ENCODE results near the gene GABRB3. TPM values are rescaled to one million over a fixed set of nuclear protein-coding genes. Genes with fewer than 3 reads are reported as not detected.

Gene GABRB3
- polyA plus RNA-seq, 1 donor (not counting 4 experiments of a cell fraction or from before 2014, with no cell fraction given) = 0.81 TPM

DNA sequence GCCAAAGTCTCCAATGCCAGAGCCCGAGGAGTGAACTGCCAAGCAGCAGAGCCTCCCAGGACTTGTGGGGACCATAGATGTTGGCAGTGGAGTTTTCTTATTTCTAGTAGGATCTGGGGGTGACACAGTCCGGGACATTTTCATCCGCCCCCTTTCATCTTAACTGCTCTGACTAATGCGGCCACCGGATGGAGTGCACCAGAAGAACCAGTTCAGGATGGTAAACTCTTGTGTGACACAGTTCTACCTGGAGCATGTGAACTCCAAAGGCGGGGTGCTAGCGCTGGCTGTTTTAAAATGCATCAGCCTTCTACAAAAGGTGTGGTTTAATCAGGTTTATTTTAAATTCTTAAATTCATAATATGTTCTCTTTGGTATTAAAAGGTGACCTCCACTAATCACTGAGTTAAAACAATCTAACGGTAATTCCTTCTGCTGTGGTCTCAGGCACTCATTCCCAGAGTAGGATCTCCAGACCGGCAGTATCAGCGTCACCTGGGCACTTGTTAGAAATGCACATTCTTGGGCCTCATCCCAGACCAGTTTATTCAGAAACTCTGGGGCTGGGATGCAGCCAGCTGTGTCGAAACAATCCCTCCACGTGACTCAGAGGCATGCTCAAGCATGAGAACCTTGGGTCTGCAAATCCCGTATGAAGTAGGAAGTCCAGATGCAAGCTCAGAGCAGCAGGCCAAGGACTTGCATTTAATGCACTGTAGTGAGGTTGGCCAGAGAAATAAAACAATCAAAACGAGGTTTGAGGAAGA is 105.5 kb downstream of the GABRB3 start:
- Histone ChIP-seq H3K4me2 (ENCODE audit: control insufficient read depth, extremely low read depth, insufficient read depth, low read depth, low read length) (peak overlapping the region; percentile 13), H3K9me1 (ENCODE audit: control insufficient read depth, extremely low read depth, insufficient read depth, low read length) (no peaks in the 10 kb centered on the region), H2AFZ (ENCODE audit: control insufficient read depth, low read length) (no peak overlapping the region), H4K20me1 (ENCODE audit: control insufficient read depth, extremely low read depth, insufficient read depth, low read length) (no peaks in the 10 kb centered on the region), H3K27me3 (ENCODE audit: control insufficient read depth, extremely low read depth, insufficient read depth, low read length) (no peaks in the 10 kb centered on the region), H3K9me3 (ENCODE audit: control insufficient read depth, low read depth, low read length) (no peaks in the 10 kb centered on the region), H3K9ac (ENCODE audit: control insufficient read depth, extremely low read depth, insufficient read depth, low read length) (no peak overlapping the region), H3K4me3 (ENCODE audit: control insufficient read depth in 2 of 3, extremely low read depth in 1 of 3, insufficient read depth in 2 of 3, low read depth in 1 of 3, low read length in 3 of 3) (no peak overlapping the region), H3K79me2 (ENCODE audit: control insufficient read depth, insufficient read depth, low read length) (no peaks in the 10 kb centered on the region), H3K4me1 (ENCODE audit: control insufficient read depth, extremely low read depth, insufficient read depth, low read length) (no peaks in the 10 kb centered on the region), H3K27ac (ENCODE audit: control insufficient read depth, insufficient read depth, low read length) (no peak overlapping the region), H3K36me3 (ENCODE audit: control insufficient read depth in 2 of 2, extremely low read depth in 1 of 2, insufficient read depth in 2 of 2, low read length in 2 of 2) (no peaks in the 10 kb centered on the region)
- TF ChIP-seq EZH2 (IDR thresholded peaks at IDR 0.05; ENCODE audit: low read length) = no peak
- TF ChIP-seq, protein P1, sequence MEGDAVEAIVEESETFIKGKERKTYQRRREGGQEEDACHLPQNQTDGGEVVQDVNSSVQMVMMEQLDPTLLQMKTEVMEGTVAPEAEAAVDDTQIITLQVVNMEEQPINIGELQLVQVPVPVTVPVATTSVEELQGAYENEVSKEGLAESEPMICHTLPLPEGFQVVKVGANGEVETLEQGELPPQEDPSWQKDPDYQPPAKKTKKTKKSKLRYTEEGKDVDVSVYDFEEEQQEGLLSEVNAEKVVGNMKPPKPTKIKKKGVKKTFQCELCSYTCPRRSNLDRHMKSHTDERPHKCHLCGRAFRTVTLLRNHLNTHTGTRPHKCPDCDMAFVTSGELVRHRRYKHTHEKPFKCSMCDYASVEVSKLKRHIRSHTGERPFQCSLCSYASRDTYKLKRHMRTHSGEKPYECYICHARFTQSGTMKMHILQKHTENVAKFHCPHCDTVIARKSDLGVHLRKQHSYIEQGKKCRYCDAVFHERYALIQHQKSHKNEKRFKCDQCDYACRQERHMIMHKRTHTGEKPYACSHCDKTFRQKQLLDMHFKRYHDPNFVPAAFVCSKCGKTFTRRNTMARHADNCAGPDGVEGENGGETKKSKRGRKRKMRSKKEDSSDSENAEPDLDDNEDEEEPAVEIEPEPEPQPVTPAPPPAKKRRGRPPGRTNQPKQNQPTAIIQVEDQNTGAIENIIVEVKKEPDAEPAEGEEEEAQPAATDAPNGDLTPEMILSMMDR (optimal IDR thresholded peaks at IDR 0.05 in 1 of 3, IDR thresholded peaks at IDR 0.05 in 1 of 3, conservative IDR thresholded peaks at IDR 0.05 in 1 of 3; ENCODE audit: extremely low read depth in 1 of 3, insufficient read depth in 2 of 3, low read length in 3 of 3) = no peak
- no peak for DNase-seq (ENCODE audit: low read depth, low spot score)
- dilution Hi-C loops (cut with MboI; ENCODE audit: extremely low pct_ligation_motif_present, low sequenced_read_pairs) = no loop called here
- no peak for FAIRE-seq

- no peak overlapping the region for H3K4me2 ChIP-seq (ENCODE audit: control insufficient read depth, extremely low read depth, insufficient read depth, low read depth, low read length)
- H3K36me3 ChIP-seq (ENCODE audit: control insufficient read depth in 2 of 2, extremely low read depth in 1 of 2, insufficient read depth in 2 of 2, low read length in 2 of 2) = no peaks in the 10 kb centered on the region
- H3K4me3 ChIP-seq (ENCODE audit: control insufficient read depth in 2 of 3, extremely low read depth in 1 of 3, insufficient read depth in 2 of 3, low read depth in 1 of 3, low read length in 3 of 3) = no peak overlapping the region
- H3K9ac ChIP-seq (ENCODE audit: control insufficient read depth, extremely low read depth, insufficient read depth, low read length) = no peak overlapping the region
- dilution Hi-C loops (cut with MboI; ENCODE audit: extremely low pct_ligation_motif_present, low sequenced_read_pairs) = no loop called here
- DNase-seq (ENCODE audit: low read depth, low spot score) = no peak
- no peak overlapping the region for H3K27ac ChIP-seq (ENCODE audit: control insufficient read depth, insufficient read depth, low read length)
- FAIRE-seq = no peak
- H3K9me1 ChIP-seq (ENCODE audit: control insufficient read depth, extremely low read depth, insufficient read depth, low read length) = no peaks in the 10 kb centered on the region
- H3K79me2 ChIP-seq (ENCODE audit: control insufficient read depth, insufficient read depth, low read length) = no peaks in the 10 kb centered on the region
- no peaks in the 10 kb centered on the region for H3K27me3 ChIP-seq (ENCODE audit: control insufficient read depth, extremely low read depth, insufficient read depth, low read length)
- H4K20me1 ChIP-seq (ENCODE audit: control insufficient read depth, extremely low read depth, insufficient read depth, low read length) = no peaks in the 10 kb centered on the region
- no peaks in the 10 kb centered on the region for H3K4me1 ChIP-seq (ENCODE audit: control insufficient read depth, extremely low read depth, insufficient read depth, low read length)
- TF ChIP-seq, protein P1 (optimal IDR thresholded peaks at IDR 0.05 in 1 of 3, IDR thresholded peaks at IDR 0.05 in 1 of 3, conservative IDR thresholded peaks at IDR 0.05 in 1 of 3; ENCODE audit: extremely low read depth in 1 of 3, insufficient read depth in 2 of 3, low read length in 3 of 3) = no peak
- no peak for TF ChIP-seq EZH2 (IDR thresholded peaks at IDR 0.05; ENCODE audit: low read length)
- H2AFZ ChIP-seq (ENCODE audit: control insufficient read depth, low read length) = no peak overlapping the region
- H3K9me3 ChIP-seq (ENCODE audit: control insufficient read depth, low read depth, low read length) = no peaks in the 10 kb centered on the region
These were observed 106.7 kb downstream of the GABRB3 start for GRCh38 chr15:26665957-26666791.
